Keratinocyte (primary cell): ENCODE measurements around the gene MTOR. TPM values are rescaled to one million over a fixed set of nuclear protein-coding genes. Genes with fewer than 3 reads are reported as not detected.
A peak's percentile ranks its signal among the peaks of the same experiment; 100 is the strongest.

ENCODE experiments used
- DNase-seq: peaks from one replicate; pipeline ENCODE4 v3.0.0-alpha.2; 2011; ENCODE audit warnings: low read depth, missing footprints, low spot score
- FAIRE-seq: peaks from 2 replicates; lab custom pipeline; 2011; peaks lifted over from hg19 to GRCh38; lab: Jason Lieb, UNC
- H2AFZ ChIP-seq: 2 replicates; pipeline ENCODE4 v1.6.0; 2012; ENCODE audit warnings: low read length, control low read depth, inconsistent platforms; ENCODE audit not compliant: control insufficient read depth
- H3K27ac ChIP-seq: 2 replicates; pipeline ENCODE4 v1.5.1; 2011; ENCODE audit warnings: low read length; ENCODE audit not compliant: control insufficient read depth, insufficient read depth
- H3K27me3 ChIP-seq: 3 replicates; pipeline ENCODE4 v1.6.0; 2011; ENCODE audit warnings: low read length; ENCODE audit not compliant: control insufficient read depth, insufficient read depth; ENCODE audit errors: extremely low read depth
- H3K36me3 ChIP-seq, 2 experiments: 2 replicates in 1 of 2; 3 replicates in 1 of 2; pipeline ENCODE4 v1.5.1; 2011; ENCODE audit warnings: low read length in 2 of 2, mild to moderate bottlenecking in 1 of 2; ENCODE audit not compliant: control insufficient read depth in 2 of 2, insufficient read depth in 2 of 2; ENCODE audit errors: extremely low read depth in 1 of 2
- H3K4me1 ChIP-seq: 3 replicates; pipeline ENCODE4 v1.5.1; 2011; ENCODE audit warnings: low read length; ENCODE audit not compliant: control insufficient read depth, insufficient read depth; ENCODE audit errors: extremely low read depth
- H3K4me2 ChIP-seq: 3 replicates; pipeline ENCODE4 v1.6.0; 2011; ENCODE audit warnings: low read depth, low read length; ENCODE audit not compliant: control insufficient read depth, insufficient read depth; ENCODE audit errors: extremely low read depth
- H3K4me3 ChIP-seq, 3 experiments: fragments of 200-600 bp in 1 of 3; sonication (generic) in 1 of 3; 2 replicates in 2 of 3; 3 replicates in 1 of 3; pipeline ENCODE4 v1.5.1; 2011 to 2016; ENCODE audit warnings: low read length in 3 of 3, mild to moderate bottlenecking in 3 of 3, control low read depth in 2 of 3, inconsistent platforms in 1 of 3, low read depth in 1 of 3, mixed read lengths in 1 of 3, mixed run types in 1 of 3, moderate library complexity in 1 of 3; ENCODE audit not compliant: control insufficient read depth in 2 of 3, insufficient read depth in 2 of 3; ENCODE audit errors: extremely low read depth in 1 of 3
- H3K79me2 ChIP-seq: 2 replicates; pipeline ENCODE4 v1.6.0; 2012; ENCODE audit warnings: low read length; ENCODE audit not compliant: control insufficient read depth, insufficient read depth
- H3K9ac ChIP-seq: 3 replicates; pipeline ENCODE4 v1.6.0; 2011; ENCODE audit warnings: low read length; ENCODE audit not compliant: control insufficient read depth, insufficient read depth; ENCODE audit errors: extremely low read depth
- H3K9me1 ChIP-seq: 3 replicates; pipeline ENCODE4 v1.6.0; 2011; ENCODE audit warnings: low read length; ENCODE audit not compliant: control insufficient read depth, insufficient read depth; ENCODE audit errors: extremely low read depth
- H3K9me3 ChIP-seq: 2 replicates; pipeline ENCODE4 v1.5.1; 2012; ENCODE audit warnings: low read depth, low read length; ENCODE audit not compliant: control insufficient read depth
- H4K20me1 ChIP-seq: 3 replicates; pipeline ENCODE4 v1.6.0; 2011; ENCODE audit warnings: low read length; ENCODE audit not compliant: control insufficient read depth, insufficient read depth; ENCODE audit errors: extremely low read depth
- CTCF ChIP-seq, 3 experiments: IDR thresholded peaks in 1 of 3; conservative IDR thresholded peaks in 1 of 3; optimal IDR thresholded peaks in 1 of 3; 2 replicates in 2 of 3; 3 replicates in 1 of 3; pipeline versions ENCODE3 to v1.5.1; 2011; ENCODE audit warnings: low read length in 3 of 3, mild to moderate bottlenecking in 3 of 3, moderate library complexity in 2 of 3, control low read depth in 1 of 3, inconsistent platforms in 1 of 3; ENCODE audit not compliant: insufficient read depth in 2 of 3; ENCODE audit errors: extremely low read depth in 1 of 3
- EZH2 ChIP-seq: IDR thresholded peaks from one replicate; pipeline ENCODE4 v1.6.1; 2012; ENCODE audit warnings: inconsistent platforms, mild to moderate bottlenecking, low read length, moderate library complexity
- dilution Hi-C: fragments of 300-500 bp; cut with MboI; formaldehyde crosslinking; loops from one replicate; pipeline ENCODE4 v1.7.0; 2020; ENCODE audit warnings: low sequenced_read_pairs; ENCODE audit not compliant: extremely low pct_ligation_motif_present
- polyA plus RNA-seq, 5 experiments: library from polyadenylated mRNA; depleted of rRNA in 3 of 5; stranded (reverse) in 3 of 5; stranded (forward) in 1 of 5; unstranded in 1 of 5; fragments of >200 nt; gene quantifications; 1 replicate in 1 of 5; 2 replicates in 3 of 5; 3 replicates in 1 of 5; pipeline versions ENCODE4 v1.2.1 to v1.2.3, GENCODE V29; 2011 to 2012; ENCODE audit warnings: missing spikeins in 2 of 5, low read depth in 1 of 5, low replicate concordance in 1 of 5

The MTOR gene
- polyA plus RNA-seq, 1 donor (not counting 4 experiments of a cell fraction or from before 2014, with no cell fraction given), result 31.5 TPM

- H3K9me1 ChIP-seq, result peaks cover 3% of the 10 kb centered on the region
- H3K27me3 ChIP-seq, result no peaks in the 10 kb centered on the region
- dilution Hi-C loops, result no loop called here
- peak overlapping the region; percentile 91 for H3K27ac ChIP-seq
- TF ChIP-seq EZH2 (no peak), CTCF (optimal IDR thresholded peaks at IDR 0.05 in 1 of 3, IDR thresholded peaks at IDR 0.05 in 1 of 3, conservative IDR thresholded peaks at IDR 0.05 in 1 of 3; ENCODE audit: extremely low read depth in 1 of 3, insufficient read depth in 2 of 3, low read length in 3 of 3) (no peak)
- no peaks in the 10 kb centered on the region for H3K79me2 ChIP-seq
- H3K4me1 ChIP-seq, result peaks cover 21% of the 10 kb centered on the region
- no peak overlapping the region for H3K9ac ChIP-seq
- no peak overlapping the region for H3K4me3 ChIP-seq
- H3K4me2 ChIP-seq, result no peak overlapping the region
- DNase-seq (no peak), FAIRE-seq (no peak)
- H2AFZ ChIP-seq, result no peak overlapping the region
- no peaks in the 10 kb centered on the region for H4K20me1 ChIP-seq
- H3K9me3 ChIP-seq, result no peaks in the 10 kb centered on the region
- peaks cover 3 to 19% of the 10 kb centered on the region in 2 experiments for H3K36me3 ChIP-seq
Observed at GRCh38 chr1:11156963-11157362, 105.4 kb downstream of the MTOR start.

- FAIRE-seq, result no peak
Observed at GRCh38 chr1:11156441-11156840, 105.9 kb downstream of the MTOR start.

More at GRCh38 chr1:11156441-11156840, 105.9 kb downstream of the MTOR start:
- H3K9me3 ChIP-seq, result no peaks in the 10 kb centered on the region
- no peaks in the 10 kb centered on the region for H4K20me1 ChIP-seq
- no peak for TF ChIP-seq EZH2
- TF ChIP-seq CTCF (optimal IDR thresholded peaks at IDR 0.05 in 1 of 3, IDR thresholded peaks at IDR 0.05 in 1 of 3, conservative IDR thresholded peaks at IDR 0.05 in 1 of 3; ENCODE audit: extremely low read depth in 1 of 3, insufficient read depth in 2 of 3, low read length in 3 of 3), result no peak
- no peak overlapping the region for H3K9ac ChIP-seq
- no peak overlapping the region for H3K27ac ChIP-seq
- H3K79me2 ChIP-seq, result no peaks in the 10 kb centered on the region
- no peak overlapping the region for H3K4me3 ChIP-seq
- no peak for DNase-seq
- no peaks in the 10 kb centered on the region for H3K27me3 ChIP-seq
- no peak overlapping the region for H3K4me2 ChIP-seq
- peaks cover 3% of the 10 kb centered on the region for H3K9me1 ChIP-seq
- no peak overlapping the region for H2AFZ ChIP-seq
- H3K4me1 ChIP-seq, result peaks cover 21% of the 10 kb centered on the region
- dilution Hi-C loops, result no loop called here
- peaks cover 4 to 22% of the 10 kb centered on the region in 2 experiments for H3K36me3 ChIP-seq
